MCF 10A (cell line): ENCODE data around the gene TACSTD2. TPM values are rescaled to one million over a fixed set of nuclear protein-coding genes. Genes with fewer than 3 reads are reported as not detected.
"Not testable (repeated sequence)": the region's sequence is repeated elsewhere in the genome, so short reads cannot be mapped to it uniquely, and the experiment has no call there.

Source experiments
- BruUV-seq: library from RNA; stranded (reverse); fragments of 400-500 nt; replicated peaks from 2 replicates; lab custom pipeline; 2021; lab: Mats Ljungman, UMichigan
- CTCF ChIA-PET: fragments of 300-600 bp; sonication (Branson Sonifier 250); formaldehyde crosslinking; extraction: SDS; loops from one replicate; lab custom pipeline; 2021; ENCODE audit warnings: antibody characterized with exemption, inconsistent platforms; lab: Yijun Ruan, JAX
- POLR2A ChIA-PET: fragments of 300-600, 350-650 bp; sonication (Branson Sonifier 250); formaldehyde crosslinking; extraction: SDS; loops from one replicate; lab custom pipeline; 2020; ENCODE audit warnings: antibody characterized with exemption, inconsistent platforms; lab: Yijun Ruan, JAX
- DNase-seq: peaks from one replicate; pipeline ENCODE4 v3.0.0-alpha.2; 2018; ENCODE audit not compliant: unreplicated experiment
- H3K27ac Mint-ChIP-seq: one replicate; pipeline ENCODE4 v1.8.0; 2022; ENCODE audit warnings: mild to moderate bottlenecking, low read depth, mixed read lengths; ENCODE audit not compliant: unreplicated experiment
- H3K27me3 Mint-ChIP-seq: one replicate; pipeline ENCODE4 v1.8.0; 2022; ENCODE audit warnings: mixed read lengths; ENCODE audit not compliant: insufficient read depth, unreplicated experiment
- H3K36me3 Mint-ChIP-seq: one replicate; pipeline ENCODE4 v1.8.0; 2022; ENCODE audit warnings: mild to moderate bottlenecking, moderate library complexity, mixed read lengths; ENCODE audit not compliant: insufficient read depth, unreplicated experiment
- H3K4me1 Mint-ChIP-seq: one replicate; pipeline ENCODE4 v1.8.0; 2022; ENCODE audit warnings: mixed read lengths; ENCODE audit not compliant: insufficient read depth, unreplicated experiment
- H3K4me3 Mint-ChIP-seq: one replicate; pipeline ENCODE4 v1.8.0; 2022; ENCODE audit warnings: mild to moderate bottlenecking, moderate library complexity, mixed read lengths; ENCODE audit not compliant: unreplicated experiment
- H3K9me3 Mint-ChIP-seq: one replicate; pipeline ENCODE4 v1.8.0; 2022; ENCODE audit warnings: mixed read lengths; ENCODE audit not compliant: unreplicated experiment
- intact Hi-C: fragments of 100-400 bp; cut with micrococcal nuclease; formaldehyde crosslinking; loops from 2 replicates; pipeline ENCODE4 v1.14.1; 2022
- total RNA-seq: library from RNA; stranded (reverse); gene quantifications from 2 replicates; pipeline ENCODE4 v1.2.3, GENCODE V29; 2022
- TF ChIP-seq, protein P1 (sequence below): fragments of 200-600 bp; IDR thresholded peaks from one replicate; pipeline ENCODE4 v1.8.0; 2022; ENCODE audit warnings: antibody characterized with exemption, mild to moderate bottlenecking; ENCODE audit not compliant: unreplicated experiment

Gene TACSTD2
- total RNA-seq, 1 experiment from 2014 or later = 14.8 TPM

DNA sequence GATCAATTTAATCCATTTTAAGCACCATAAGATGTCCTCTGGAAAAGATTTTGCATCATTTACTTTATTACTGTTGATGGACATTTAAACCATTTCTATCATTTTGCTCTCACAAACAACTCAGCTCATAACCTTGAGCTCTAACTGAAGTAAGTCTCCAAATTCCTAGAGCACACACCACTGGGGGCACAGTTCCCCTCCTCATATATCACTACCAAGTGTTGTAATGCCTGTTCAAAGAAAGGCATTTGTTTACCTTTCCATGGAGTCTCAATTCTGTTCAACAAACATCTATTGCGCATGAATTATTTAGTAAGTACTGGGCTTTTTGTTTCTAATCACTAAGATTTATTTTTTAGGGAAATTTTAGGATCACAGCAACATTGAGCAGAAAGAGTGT, 21.7 kb downstream of the TACSTD2 start:
- H3K4me3 Mint-ChIP-seq = no peak overlapping the region
- H3K9me3 Mint-ChIP-seq = no peaks in the 10 kb centered on the region
- DNase-seq = no peak
- H3K36me3 Mint-ChIP-seq = no peaks in the 10 kb centered on the region
- H3K27me3 Mint-ChIP-seq = no peaks in the 10 kb centered on the region
- POLR2A ChIA-PET = interaction anchor here (0.6 to 0.9 kb wide), 2 partner anchors 8 to 18 kb away, joined by 3 read pairs; no protein-coding TSS in a partner anchor
- TF ChIP-seq, protein P1, sequence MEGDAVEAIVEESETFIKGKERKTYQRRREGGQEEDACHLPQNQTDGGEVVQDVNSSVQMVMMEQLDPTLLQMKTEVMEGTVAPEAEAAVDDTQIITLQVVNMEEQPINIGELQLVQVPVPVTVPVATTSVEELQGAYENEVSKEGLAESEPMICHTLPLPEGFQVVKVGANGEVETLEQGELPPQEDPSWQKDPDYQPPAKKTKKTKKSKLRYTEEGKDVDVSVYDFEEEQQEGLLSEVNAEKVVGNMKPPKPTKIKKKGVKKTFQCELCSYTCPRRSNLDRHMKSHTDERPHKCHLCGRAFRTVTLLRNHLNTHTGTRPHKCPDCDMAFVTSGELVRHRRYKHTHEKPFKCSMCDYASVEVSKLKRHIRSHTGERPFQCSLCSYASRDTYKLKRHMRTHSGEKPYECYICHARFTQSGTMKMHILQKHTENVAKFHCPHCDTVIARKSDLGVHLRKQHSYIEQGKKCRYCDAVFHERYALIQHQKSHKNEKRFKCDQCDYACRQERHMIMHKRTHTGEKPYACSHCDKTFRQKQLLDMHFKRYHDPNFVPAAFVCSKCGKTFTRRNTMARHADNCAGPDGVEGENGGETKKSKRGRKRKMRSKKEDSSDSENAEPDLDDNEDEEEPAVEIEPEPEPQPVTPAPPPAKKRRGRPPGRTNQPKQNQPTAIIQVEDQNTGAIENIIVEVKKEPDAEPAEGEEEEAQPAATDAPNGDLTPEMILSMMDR = no peak
- intact Hi-C loops = no loop called here
- H3K27ac Mint-ChIP-seq = no peak overlapping the region
- H3K4me1 Mint-ChIP-seq = no peaks in the 10 kb centered on the region
- BruUV-seq = no TSS peak
- CTCF ChIA-PET = no interaction called here

DNA sequence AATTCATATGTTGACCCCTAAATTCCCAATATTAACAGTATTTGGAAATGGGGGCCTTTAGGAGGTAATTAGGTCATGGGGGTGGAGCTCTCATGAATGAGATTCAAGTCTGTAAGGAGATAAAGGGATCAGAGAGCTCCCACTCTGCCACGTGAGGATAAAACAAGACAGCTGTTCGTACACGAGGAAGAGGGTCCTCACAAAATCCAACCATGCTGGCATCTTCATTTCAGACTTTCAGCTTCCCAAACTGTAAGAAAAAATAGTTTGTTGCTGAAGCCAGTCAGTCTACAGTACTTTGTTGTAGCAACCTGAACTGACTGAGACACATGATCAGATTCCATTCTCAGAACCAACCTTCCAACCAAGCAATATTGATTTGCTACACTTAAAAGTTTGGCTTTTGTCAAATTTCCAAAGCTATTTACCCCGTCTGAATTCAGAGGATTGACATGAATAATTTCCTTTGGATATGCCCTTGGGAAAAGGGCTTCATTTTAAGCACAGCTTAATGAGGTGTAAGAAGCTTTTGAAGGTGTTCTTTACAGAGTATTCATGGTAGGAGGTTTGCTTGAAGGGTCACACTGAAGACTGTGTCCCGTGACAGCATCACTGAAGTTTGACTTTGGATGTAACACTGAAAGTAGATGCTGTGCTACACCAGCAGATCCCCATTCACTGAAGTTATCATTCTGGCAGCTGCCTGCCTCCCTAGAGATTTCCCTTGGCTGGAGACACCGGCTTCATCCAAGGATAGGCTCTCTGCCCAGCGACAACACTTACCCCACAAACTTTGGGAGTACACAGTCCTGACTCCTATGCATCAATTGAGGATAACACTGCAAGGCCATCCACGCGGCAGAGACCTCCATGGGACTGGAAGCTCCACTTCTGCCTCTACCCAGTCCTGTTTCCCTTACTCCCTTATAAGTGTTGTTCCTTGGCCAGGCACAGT, 25.6 kb downstream of the TACSTD2 start:
- Mint-ChIP-seq H3K36me3 (peaks cover 3% of the 10 kb centered on the region), H3K27ac (no peak overlapping the region), H3K4me3 (no peak overlapping the region), H3K9me3 (no peaks in the 10 kb centered on the region), H3K27me3 (no peaks in the 10 kb centered on the region), H3K4me1 (peaks cover 13% of the 10 kb centered on the region)
- CTCF ChIA-PET = interaction anchor here (0.7 to 1.4 kb wide), 6 partner anchors 17 to 481 kb away, joined by 3 to 7 read pairs (median 4); no protein-coding TSS in a partner anchor
- no TSS peak for BruUV-seq
- TF ChIP-seq, protein P1 = no peak
- no peak for DNase-seq
- intact Hi-C loops = no loop called here
- POLR2A ChIA-PET = interaction anchor here (1.2 kb wide), 2 partner anchors 23 to 25 kb away, joined by 3 read pairs; no protein-coding TSS in a partner anchor

DNA sequence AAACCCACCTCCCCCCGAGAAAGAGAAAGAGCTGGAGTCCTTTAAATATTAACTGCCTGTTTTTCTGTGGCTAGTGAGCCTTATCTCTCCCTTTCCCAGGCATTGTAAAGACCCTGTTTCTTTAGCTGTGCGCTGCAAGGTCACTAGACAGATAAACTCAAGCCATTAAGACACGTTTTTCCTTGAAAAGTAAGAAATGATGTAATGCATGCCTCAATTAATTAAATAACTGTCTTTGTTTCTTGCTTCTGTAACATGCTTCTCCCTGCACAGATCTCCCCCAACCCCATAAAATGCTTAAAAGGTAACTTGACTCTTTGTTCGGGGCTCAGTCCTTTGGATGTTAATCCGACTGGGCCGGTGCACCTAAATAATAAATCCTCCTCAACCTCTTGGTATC, 27.8 kb downstream of the TACSTD2 start:
- H3K4me3 Mint-ChIP-seq, H3K27ac Mint-ChIP-seq, H3K36me3 Mint-ChIP-seq, DNase-seq, H3K27me3 Mint-ChIP-seq, BruUV-seq, intact Hi-C loops, H3K9me3 Mint-ChIP-seq: not testable (repeated sequence)
- POLR2A ChIA-PET = interaction anchor here (0.7 to 5.5 kb wide), 4 partner anchors 9 to 68 kb away, joined by 3 to 151 read pairs (median 4); partner anchors contain the start of gene TACSTD2
- CTCF ChIA-PET = interaction anchor here (0.6 to 5.7 kb wide), 8 partner anchors 10 to 103 kb away, joined by 3 to 58 read pairs (median 4); no protein-coding TSS in a partner anchor
- H3K4me1 Mint-ChIP-seq = peaks cover 20% of the 10 kb centered on the region

DNA sequence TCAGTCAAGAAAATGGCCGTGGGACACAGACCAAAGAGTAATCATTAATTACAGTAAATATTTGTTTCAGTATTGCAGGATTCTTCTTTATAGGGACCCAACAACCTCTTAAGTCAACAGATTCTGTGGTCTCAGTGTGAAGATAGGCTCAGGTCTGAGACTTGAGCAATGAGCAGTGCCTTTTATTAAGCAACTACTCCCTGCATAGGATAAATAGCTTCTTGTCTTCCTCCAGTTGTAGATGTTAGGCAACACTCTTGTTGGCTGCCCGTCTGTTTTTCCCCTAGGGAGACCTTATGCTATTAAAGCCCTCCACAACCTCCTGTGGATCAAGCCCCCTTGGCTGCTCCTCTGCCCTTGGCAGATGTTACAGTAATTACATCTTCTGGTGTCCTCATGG, 28.7 kb downstream of the TACSTD2 start:
- no peaks in the 10 kb centered on the region for H3K9me3 Mint-ChIP-seq
- H3K4me3 Mint-ChIP-seq = no peak overlapping the region
- H3K36me3 Mint-ChIP-seq = peaks cover 7% of the 10 kb centered on the region
- no peaks in the 10 kb centered on the region for H3K27me3 Mint-ChIP-seq
- intact Hi-C loops = no loop called here
- DNase-seq = no peak
- peaks cover 20% of the 10 kb centered on the region for H3K4me1 Mint-ChIP-seq
- POLR2A ChIA-PET = interaction anchor here (1.6 to 5.5 kb wide), 3 partner anchors 20 to 71 kb away, joined by 4 to 151 read pairs (median 7); partner anchors contain the start of gene TACSTD2
- BruUV-seq = no TSS peak
- TF ChIP-seq, protein P1 = no peak
- H3K27ac Mint-ChIP-seq = no peak overlapping the region
- CTCF ChIA-PET = interaction anchor here (1.0 to 5.7 kb wide), 8 partner anchors 12 to 104 kb away, joined by 3 to 58 read pairs (median 6); no protein-coding TSS in a partner anchor
